NT2/D1 (cell line): ENCODE results near the gene CENPH.

Experiments used
- SUZ12 ChIP-seq: IDR thresholded peaks from 2 replicates; pipeline ENCODE4 v1.6.1; 2011; ENCODE audit not compliant: insufficient read length, insufficient read depth; ENCODE audit errors: extremely low read depth
- YY1 ChIP-seq: IDR thresholded peaks from 2 replicates; pipeline ENCODE4 v1.6.1; 2011; ENCODE audit not compliant: insufficient read length, insufficient read depth
- ZNF274 ChIP-seq: IDR thresholded peaks from 2 replicates; pipeline ENCODE4 v1.6.1; 2011; ENCODE audit warnings: mild to moderate bottlenecking, low read depth, low read length

GRCh38 chr5:69245031-69245430 lies 55.6 kb downstream of the CENPH start:
- TF ChIP-seq ZNF274 = no peak
- no peak for TF ChIP-seq YY1
- TF ChIP-seq SUZ12 = no peak
